Measurements from ENCODE around the gene NAALADL2. TPM values are rescaled to one million over a fixed set of nuclear protein-coding genes. Genes with fewer than 3 reads are reported as not detected.

The NAALADL2 gene
- total and polyA plus RNA-seq, 5 donors = 1.3 to 10.7 (median 9.7) TPM

GRCh38 chr3:175464362-175464761 is 605.2 kb downstream of the NAALADL2 start:
- 63% methylated on average over 3 of the region's 3 CpGs for WGBS
- H3K4me3 ChIP-seq (ENCODE audit: low read length) = no peak overlapping the region
- no peaks in the 10 kb centered on the region for H3K4me1 ChIP-seq (ENCODE audit: control insufficient read depth, insufficient read depth, low read length)
- H3K9me3 ChIP-seq (ENCODE audit: control insufficient read depth, low read length) = no peaks in the 10 kb centered on the region
- no peak overlapping the region for H3K27ac ChIP-seq (ENCODE audit: low read length)
- DNase-seq (no peak), ATAC-seq (peak in 1 of 2 donors; percentile 65)
- intact Hi-C loops (cut with DNase I) = no loop called here
- H3K27me3 ChIP-seq (ENCODE audit: control insufficient read depth, insufficient read depth) = no peaks in the 10 kb centered on the region

GRCh38 chr3:175469124-175469523 is 610.0 kb downstream of the NAALADL2 start:
- H3K27me3 ChIP-seq (ENCODE audit: control insufficient read depth, insufficient read depth) = no peaks in the 10 kb centered on the region
- ATAC-seq (no peak), DNase-seq (no peak)
- no peak overlapping the region for H3K4me3 ChIP-seq (ENCODE audit: low read length)
- intact Hi-C loops (cut with DNase I) = no loop called here
- H3K9me3 ChIP-seq (ENCODE audit: control insufficient read depth, low read length) = no peaks in the 10 kb centered on the region
- no peak overlapping the region for H3K27ac ChIP-seq (ENCODE audit: low read length)
- H3K4me1 ChIP-seq (ENCODE audit: control insufficient read depth, insufficient read depth, low read length) = no peaks in the 10 kb centered on the region

- DNase-seq = no peak
- no peak for ATAC-seq
- Histone ChIP-seq H3K4me1 (ENCODE audit: control insufficient read depth, insufficient read depth, low read length) (no peaks in the 10 kb centered on the region), H3K4me3 (ENCODE audit: low read length) (no peak overlapping the region), H3K9me3 (ENCODE audit: control insufficient read depth, low read length) (no peaks in the 10 kb centered on the region), H3K27ac (ENCODE audit: low read length) (no peak overlapping the region), H3K27me3 (ENCODE audit: control insufficient read depth, insufficient read depth) (no peaks in the 10 kb centered on the region)
- WGBS = 88% methylated on average over 4 of the region's 4 CpGs
- intact Hi-C loops (cut with DNase I) = no loop called here
Measured at GRCh38 chr3:175475765-175476164, 616.6 kb downstream of the NAALADL2 start.

GRCh38 chr3:175476489-175476888 is 617.4 kb downstream of the NAALADL2 start:
- no peaks in the 10 kb centered on the region for H3K4me1 ChIP-seq (ENCODE audit: control insufficient read depth, insufficient read depth, low read length)
- H3K27ac ChIP-seq (ENCODE audit: low read length) = no peak overlapping the region
- no peak overlapping the region for H3K4me3 ChIP-seq (ENCODE audit: low read length)
- no peak for DNase-seq
- H3K27me3 ChIP-seq (ENCODE audit: control insufficient read depth, insufficient read depth) = no peaks in the 10 kb centered on the region
- intact Hi-C loops (cut with DNase I) = no loop called here
- H3K9me3 ChIP-seq (ENCODE audit: control insufficient read depth, low read length) = no peaks in the 10 kb centered on the region
- 42% methylated on average over 2 of the region's 2 CpGs for WGBS
- ATAC-seq = no peak

- no peaks in the 10 kb centered on the region for H3K9me3 ChIP-seq (ENCODE audit: control insufficient read depth, low read length)
- no peak overlapping the region for H3K4me3 ChIP-seq (ENCODE audit: low read length)
- H3K27me3 ChIP-seq (ENCODE audit: control insufficient read depth, insufficient read depth) = no peaks in the 10 kb centered on the region
- H3K27ac ChIP-seq (ENCODE audit: low read length) = no peak overlapping the region
- intact Hi-C loops (cut with DNase I) = no loop called here
- ATAC-seq (no peak), DNase-seq (no peak)
- 69% methylated on average over 2 of the region's 2 CpGs for WGBS
- no peaks in the 10 kb centered on the region for H3K4me1 ChIP-seq (ENCODE audit: control insufficient read depth, insufficient read depth, low read length)
Measured at GRCh38 chr3:175477651-175478224, 618.6 kb downstream of the NAALADL2 start.

- no peak overlapping the region for H3K4me3 ChIP-seq (ENCODE audit: low read length)
- WGBS = 88% methylated on average over 2 of the region's 2 CpGs
- H3K4me1 ChIP-seq (ENCODE audit: control insufficient read depth, insufficient read depth, low read length) = no peaks in the 10 kb centered on the region
- DNase-seq (no peak), ATAC-seq (no peak)
- no peaks in the 10 kb centered on the region for H3K27me3 ChIP-seq (ENCODE audit: control insufficient read depth, insufficient read depth)
- H3K9me3 ChIP-seq (ENCODE audit: control insufficient read depth, low read length) = no peaks in the 10 kb centered on the region
- intact Hi-C loops (cut with DNase I) = no loop called here
- no peak overlapping the region for H3K27ac ChIP-seq (ENCODE audit: low read length)
Measured at GRCh38 chr3:175478301-175478700, 619.2 kb downstream of the NAALADL2 start.

GRCh38 chr3:175479175-175479574 is 620.0 kb downstream of the NAALADL2 start:
- Histone ChIP-seq H3K27me3 (ENCODE audit: control insufficient read depth, insufficient read depth) (no peaks in the 10 kb centered on the region), H3K4me3 (ENCODE audit: low read length) (no peak overlapping the region), H3K4me1 (ENCODE audit: control insufficient read depth, insufficient read depth, low read length) (no peaks in the 10 kb centered on the region), H3K27ac (ENCODE audit: low read length) (no peak overlapping the region), H3K9me3 (ENCODE audit: control insufficient read depth, low read length) (no peaks in the 10 kb centered on the region)
- DNase-seq (no peak), ATAC-seq (no peak)
- 67% methylated on average over 2 of the region's 2 CpGs for WGBS
- intact Hi-C loops (cut with DNase I) = no loop called here

- ATAC-seq (no peak), DNase-seq (no peak)
- Histone ChIP-seq H3K9me3 (ENCODE audit: control insufficient read depth, low read length) (no peaks in the 10 kb centered on the region), H3K4me1 (ENCODE audit: control insufficient read depth, insufficient read depth, low read length) (no peaks in the 10 kb centered on the region), H3K4me3 (ENCODE audit: low read length) (no peak overlapping the region), H3K27ac (ENCODE audit: low read length) (no peak overlapping the region), H3K27me3 (ENCODE audit: control insufficient read depth, insufficient read depth) (no peaks in the 10 kb centered on the region)
- intact Hi-C loops (cut with DNase I) = no loop called here
Measured at GRCh38 chr3:175479800-175480199, 620.7 kb downstream of the NAALADL2 start.

GRCh38 chr3:175484666-175485065 is 625.5 kb downstream of the NAALADL2 start:
- WGBS = 89% methylated on average over 2 of the region's 2 CpGs

GRCh38 chr3:175485436-175485835 is 626.3 kb downstream of the NAALADL2 start:
- Histone ChIP-seq H3K27me3 (ENCODE audit: control insufficient read depth, insufficient read depth) (no peaks in the 10 kb centered on the region), H3K27ac (ENCODE audit: low read length) (no peak overlapping the region), H3K4me3 (ENCODE audit: low read length) (no peak overlapping the region), H3K9me3 (ENCODE audit: control insufficient read depth, low read length) (no peaks in the 10 kb centered on the region), H3K4me1 (ENCODE audit: control insufficient read depth, insufficient read depth, low read length) (peaks cover 1% of the 10 kb centered on the region)
- WGBS = 73% methylated on average over 1 of the region's 1 CpG
- intact Hi-C loops (cut with DNase I) = no loop called here
- ATAC-seq (no peak), DNase-seq (no peak)

More at GRCh38 chr3:175484666-175485065, 625.5 kb downstream of the NAALADL2 start:
- no peak for DNase-seq
- Histone ChIP-seq H3K4me1 (ENCODE audit: control insufficient read depth, insufficient read depth, low read length) (peaks cover 1% of the 10 kb centered on the region), H3K4me3 (ENCODE audit: low read length) (no peak overlapping the region), H3K27me3 (ENCODE audit: control insufficient read depth, insufficient read depth) (no peaks in the 10 kb centered on the region), H3K9me3 (ENCODE audit: control insufficient read depth, low read length) (no peaks in the 10 kb centered on the region), H3K27ac (ENCODE audit: low read length) (no peak overlapping the region)
- no peak for ATAC-seq
- intact Hi-C loops (cut with DNase I) = no loop called here

GRCh38 chr3:175486255-175486654 is 627.1 kb downstream of the NAALADL2 start:
- Histone ChIP-seq H3K4me1 (ENCODE audit: control insufficient read depth, insufficient read depth, low read length) (peaks cover 1% of the 10 kb centered on the region), H3K9me3 (ENCODE audit: control insufficient read depth, low read length) (no peaks in the 10 kb centered on the region), H3K27ac (ENCODE audit: low read length) (no peak overlapping the region), H3K27me3 (ENCODE audit: control insufficient read depth, insufficient read depth) (no peaks in the 10 kb centered on the region), H3K4me3 (ENCODE audit: low read length) (no peak overlapping the region)
- DNase-seq (no peak), ATAC-seq (no peak)
- 77% methylated on average over 6 of the region's 6 CpGs for WGBS
- intact Hi-C loops (cut with DNase I) = no loop called here

- Histone ChIP-seq H3K9me3 (ENCODE audit: control insufficient read depth, low read length) (no peaks in the 10 kb centered on the region), H3K27ac (ENCODE audit: low read length) (no peak overlapping the region), H3K27me3 (ENCODE audit: control insufficient read depth, insufficient read depth) (no peaks in the 10 kb centered on the region), H3K4me3 (ENCODE audit: low read length) (no peak overlapping the region), H3K4me1 (ENCODE audit: control insufficient read depth, insufficient read depth, low read length) (peaks cover 1% of the 10 kb centered on the region)
- intact Hi-C loops (cut with DNase I) = no loop called here
- ATAC-seq (no peak), DNase-seq (no peak)
- 79% methylated on average over 1 of the region's 1 CpG for WGBS
Measured at GRCh38 chr3:175489406-175489805, 630.3 kb downstream of the NAALADL2 start.
